NCI-H1105 treated with DMSO at 0.1 percent for 48 hours (cell line): ENCODE results near the gene ZNF277.
"Not testable (repeated sequence)": the region's sequence is repeated elsewhere in the genome, so short reads cannot be mapped to it uniquely, and the experiment has no call there.

Experiments
- DNase-seq: peaks from one replicate; lab custom pipeline; 2025; lab: John Stamatoyannopoulos, UW

ZNF277 gene

DNA sequence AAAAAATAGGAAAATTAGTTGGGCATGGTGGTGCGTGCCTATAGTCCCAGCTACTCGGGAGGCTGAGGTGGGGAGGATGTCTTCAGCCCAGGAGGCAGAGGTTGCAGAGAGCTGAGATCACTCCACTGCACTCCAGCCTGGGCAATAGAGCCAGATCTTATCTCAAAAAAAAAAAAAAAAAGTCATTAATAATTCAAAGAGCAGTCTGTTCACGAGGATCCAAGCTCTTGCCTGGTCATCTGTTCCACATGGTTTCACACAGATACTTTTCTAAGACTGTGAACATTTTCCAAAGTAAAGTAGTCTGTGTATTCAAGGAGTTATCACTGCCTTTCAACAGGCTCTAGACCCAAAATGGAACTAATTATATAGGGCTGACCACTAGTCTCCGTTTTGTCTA lies 86.9 kb downstream of the ZNF277 start:
- no peak for DNase-seq

DNA sequence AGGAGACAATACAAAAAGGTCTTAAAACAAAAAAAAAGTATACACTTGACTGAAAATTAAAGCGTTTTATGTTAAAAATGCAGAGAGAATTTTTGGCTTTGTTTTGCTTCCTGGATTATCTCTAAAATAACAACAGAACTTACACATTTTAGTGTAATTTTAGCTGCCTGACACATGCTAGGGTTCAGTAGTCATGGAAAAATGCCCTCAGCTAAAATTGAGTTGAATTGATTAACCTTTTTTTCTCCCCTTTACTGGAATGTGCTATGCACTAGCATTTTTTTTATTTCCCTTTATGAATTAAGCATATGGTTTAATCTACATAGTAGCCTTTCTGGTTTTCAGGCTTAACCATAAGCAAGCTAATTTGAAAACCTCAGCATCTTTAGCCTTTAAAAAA lies 89.9 kb downstream of the ZNF277 start:
- DNase-seq, result no peak

DNA sequence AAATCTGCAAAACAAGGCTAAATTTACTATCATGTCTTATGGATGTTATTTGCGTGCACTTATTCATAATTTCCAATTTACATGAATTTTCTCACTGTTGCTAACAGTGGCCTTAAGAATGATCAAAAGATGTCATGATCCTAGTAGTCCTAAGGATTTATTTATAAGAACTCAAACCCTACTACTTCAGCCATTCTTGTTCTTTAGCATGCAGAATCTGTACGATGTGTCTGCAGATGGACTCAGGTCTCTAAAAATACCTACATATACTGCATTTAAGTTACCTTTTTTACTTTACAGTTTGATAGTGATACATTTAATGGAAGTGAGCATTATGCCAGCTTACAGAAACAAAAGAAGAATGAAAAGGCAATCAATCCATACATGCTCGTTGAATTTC lies 91.2 kb downstream of the ZNF277 start:
- no peak for DNase-seq

DNA sequence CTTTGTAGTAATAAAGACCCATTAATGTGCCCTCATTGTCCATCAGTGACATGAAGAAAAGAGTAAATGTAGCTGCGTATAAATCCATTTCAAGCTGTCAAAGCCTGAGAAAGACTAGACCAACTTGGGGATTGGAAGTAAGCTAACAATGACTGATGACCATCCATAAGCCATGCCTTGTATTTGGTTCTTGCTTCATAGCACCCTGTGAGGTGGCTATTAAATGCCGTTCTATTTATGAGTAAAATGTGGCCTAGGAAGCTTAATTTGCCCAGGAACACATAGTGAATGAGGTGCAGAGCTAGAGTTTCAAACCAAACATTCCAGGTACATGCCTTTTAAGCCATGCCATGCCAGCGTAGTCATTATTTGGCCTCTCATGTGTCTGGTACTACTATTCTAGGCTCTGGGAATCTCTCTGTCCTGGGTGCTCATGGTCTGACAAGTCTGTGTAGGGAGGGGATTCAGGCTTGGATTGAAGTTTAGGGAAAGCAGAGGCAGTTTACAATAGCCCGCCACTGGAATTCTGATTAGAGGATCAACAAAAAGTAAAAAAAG lies 92.1 kb downstream of the ZNF277 start:
- no peak for DNase-seq

DNA sequence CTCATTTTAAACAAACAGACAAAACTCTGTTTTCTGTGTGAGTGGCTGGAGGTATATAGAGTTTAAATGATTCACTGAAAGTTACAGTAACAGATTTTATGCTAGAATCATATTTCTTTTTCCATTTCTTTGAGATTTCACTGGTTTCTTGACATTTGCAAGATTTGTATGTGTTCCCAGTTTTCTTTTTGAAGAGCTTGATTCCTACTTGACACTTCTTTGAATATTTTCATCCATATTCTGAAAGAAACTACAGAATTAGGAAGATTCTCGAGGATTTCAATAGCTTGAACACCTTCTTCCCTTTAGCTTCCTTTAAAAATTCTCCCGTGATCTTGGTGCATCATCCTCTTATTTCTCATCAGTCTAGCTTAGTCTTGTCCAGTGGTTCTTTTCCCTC lies 93.6 kb downstream of the ZNF277 start:
- DNase-seq, result no peak

DNA sequence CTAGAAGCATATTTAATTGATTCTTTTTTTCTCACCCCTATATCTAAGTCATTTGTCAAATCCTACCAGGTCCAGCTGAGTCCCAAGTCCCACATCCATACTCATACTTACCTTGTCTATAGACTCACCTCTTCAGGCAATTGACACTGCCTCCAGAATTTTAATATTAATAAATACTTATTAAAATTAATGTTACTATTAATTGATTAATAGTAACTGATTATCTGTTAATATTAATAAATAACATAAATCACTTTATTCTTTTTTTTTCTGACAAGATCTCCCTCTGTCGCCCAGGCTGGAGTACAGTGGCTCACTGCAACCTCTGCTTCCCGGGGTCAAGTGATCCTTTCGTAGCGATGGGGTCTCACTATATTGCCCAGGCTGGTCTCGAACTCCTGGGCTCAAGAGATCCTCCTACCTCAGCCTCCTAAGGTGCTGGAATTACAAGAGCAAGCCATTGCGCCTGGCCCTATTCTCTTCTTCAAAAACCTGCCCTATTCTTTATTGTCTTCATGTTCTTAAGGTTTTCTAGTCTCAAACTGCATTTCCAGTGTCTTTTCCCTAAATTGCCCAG lies 94.4 kb downstream of the ZNF277 start:
- DNase-seq, result no peak

DNA sequence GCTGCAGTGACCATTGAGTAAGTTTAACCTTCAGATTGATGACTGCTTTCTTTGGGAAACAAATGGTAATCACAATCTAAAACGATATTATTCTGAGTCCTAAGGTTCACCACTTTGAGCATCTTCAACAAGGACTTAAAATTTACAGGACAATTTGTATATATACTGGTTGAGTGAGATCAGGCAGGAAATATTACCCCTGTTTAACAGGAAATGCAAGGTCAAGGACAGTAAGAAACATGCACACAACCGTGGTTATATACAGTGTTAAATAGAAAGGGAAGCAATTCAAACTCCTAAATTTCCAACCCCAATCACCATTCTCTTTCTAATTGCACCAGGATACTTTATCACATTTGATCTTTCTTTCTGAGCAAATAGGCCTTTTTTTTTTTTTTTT lies 96.1 kb downstream of the ZNF277 start:
- no peak for DNase-seq

DNA sequence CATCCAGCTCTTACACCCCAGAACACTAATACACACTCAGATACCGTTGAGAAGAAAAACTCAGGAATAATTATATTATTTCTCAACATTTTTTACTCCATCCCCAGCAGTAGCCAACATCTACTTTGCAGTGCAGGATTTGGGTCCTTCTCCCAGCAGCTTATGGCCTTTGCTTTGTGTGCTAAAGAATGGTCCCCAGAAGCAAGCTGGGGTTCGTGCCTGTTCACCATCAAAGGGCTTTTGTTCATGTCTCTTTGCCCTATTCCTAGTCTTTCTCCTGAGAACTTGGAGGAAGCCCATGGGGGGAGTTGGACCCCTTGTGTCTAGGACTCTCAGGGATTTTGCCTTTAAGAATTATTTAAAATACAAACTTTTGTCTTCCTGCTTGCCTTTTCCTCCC lies 100.4 kb downstream of the ZNF277 start:
- DNase-seq, result no peak

DNA sequence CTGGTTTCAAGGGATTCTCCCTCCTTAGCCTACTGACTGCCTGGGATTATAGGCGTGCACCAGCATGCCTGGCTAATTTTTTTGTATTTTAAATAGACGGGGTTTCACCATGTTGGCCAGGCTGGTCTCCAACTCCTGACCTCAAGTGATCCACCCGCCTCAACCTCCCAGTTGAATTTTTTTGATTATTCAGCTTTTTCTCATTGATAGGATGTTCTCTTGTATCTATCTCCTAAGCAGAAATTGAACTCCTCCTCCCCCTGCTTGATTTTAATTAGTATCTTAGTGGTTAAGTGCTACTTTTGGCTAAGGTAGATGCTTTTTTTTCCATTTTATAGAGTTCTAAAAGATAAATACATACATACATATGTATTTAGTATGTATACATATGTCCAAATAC lies 101.0 kb downstream of the ZNF277 start:
- no peak for DNase-seq

DNA sequence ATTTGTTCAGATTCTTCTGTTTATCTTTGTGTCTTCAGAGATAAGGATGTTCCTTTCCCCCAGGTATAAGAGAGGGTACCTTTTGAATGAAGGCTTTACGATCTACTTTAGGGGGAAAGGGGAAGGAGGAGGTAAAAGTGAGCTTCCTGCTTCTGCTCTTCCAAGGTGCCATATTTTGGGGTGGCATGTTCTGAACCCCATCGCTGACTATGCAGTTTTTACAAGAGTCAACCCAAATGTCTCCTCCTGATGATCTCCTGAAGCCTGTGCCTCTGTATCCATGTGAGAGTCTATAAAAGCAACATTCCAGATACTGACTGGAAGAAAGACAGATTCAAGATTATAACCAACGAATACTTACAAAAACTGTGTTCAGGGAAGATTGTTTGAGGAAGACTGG lies 102.5 kb downstream of the ZNF277 start:
- DNase-seq, result no peak

DNA sequence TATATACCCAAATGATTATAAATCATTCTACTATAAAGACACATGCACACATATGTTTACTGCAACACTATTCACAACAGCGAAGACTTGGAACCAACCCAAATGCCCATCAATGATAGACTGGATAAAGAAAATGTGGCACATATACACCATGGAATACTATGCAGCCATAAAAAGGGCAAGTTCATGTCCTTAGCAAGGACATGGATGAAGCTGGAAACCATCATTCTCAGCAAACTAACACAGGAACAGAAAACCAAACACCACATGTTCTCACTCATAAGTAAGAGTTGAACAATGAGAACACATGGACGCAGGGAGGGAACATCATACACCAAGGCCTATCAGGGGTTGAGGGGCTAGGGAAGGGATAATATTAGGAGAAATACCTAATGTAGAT lies 110.3 kb downstream of the ZNF277 start:
- DNase-seq, result not testable (repeated sequence)

DNA sequence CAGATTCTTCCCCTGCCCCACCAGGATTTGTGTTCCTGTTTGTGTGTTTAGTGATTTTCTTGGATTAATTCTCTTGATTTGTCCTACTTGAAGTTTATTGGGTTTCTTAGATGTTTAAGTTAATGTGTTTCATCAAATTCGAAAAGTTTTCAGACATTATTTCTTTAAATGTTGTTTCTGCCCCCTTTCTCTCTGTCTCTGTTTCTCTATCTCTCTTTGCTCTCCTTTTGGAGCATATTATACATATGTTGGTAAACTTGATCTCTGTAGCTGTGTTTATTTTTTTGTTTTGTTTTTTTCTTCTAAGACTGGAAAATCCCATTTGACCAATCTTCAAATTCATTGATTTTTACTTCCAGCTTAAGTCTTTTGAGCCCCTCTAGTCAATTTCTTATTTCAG lies 115.6 kb downstream of the ZNF277 start:
- no peak for DNase-seq

DNA sequence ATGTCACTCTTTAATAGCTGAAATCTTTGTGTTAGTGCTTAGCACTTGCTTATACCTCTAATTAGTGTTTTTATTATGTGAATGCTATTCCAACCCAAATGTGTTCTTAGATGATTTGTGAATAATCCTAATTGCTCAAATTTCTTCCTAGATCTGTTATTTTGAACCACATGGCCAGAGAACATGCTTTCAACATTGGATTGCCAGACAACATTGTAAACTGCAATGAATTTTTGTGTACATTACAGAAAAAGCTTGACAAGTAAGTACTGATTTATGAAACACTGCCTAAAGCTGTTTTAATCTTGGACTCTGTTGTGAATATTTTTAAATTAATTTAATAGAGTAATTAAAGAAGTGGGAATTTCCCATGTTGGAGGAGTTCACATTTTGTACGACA lies 121.1 kb downstream of the ZNF277 start:
- DNase-seq, result no peak

DNA sequence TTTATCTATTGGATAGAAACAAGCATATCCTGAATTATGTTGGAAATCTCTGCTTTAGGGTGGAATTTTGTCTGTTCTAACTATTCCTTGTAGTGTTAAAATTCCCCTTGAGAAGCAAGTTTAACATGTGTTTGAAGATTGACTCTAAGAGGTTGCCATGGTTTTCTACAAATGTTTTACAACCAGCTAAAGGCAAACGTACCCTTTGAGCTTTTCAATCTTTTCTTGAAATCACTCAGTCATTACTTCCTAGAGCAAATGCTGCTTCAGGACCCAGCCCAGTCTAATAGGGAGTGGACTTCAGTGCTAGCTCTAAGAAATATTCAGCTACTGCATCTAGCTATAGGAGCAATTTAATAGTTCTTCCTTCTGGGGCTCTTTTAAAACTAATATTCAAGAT lies 125.0 kb downstream of the ZNF277 start:
- DNase-seq, result no peak

DNA sequence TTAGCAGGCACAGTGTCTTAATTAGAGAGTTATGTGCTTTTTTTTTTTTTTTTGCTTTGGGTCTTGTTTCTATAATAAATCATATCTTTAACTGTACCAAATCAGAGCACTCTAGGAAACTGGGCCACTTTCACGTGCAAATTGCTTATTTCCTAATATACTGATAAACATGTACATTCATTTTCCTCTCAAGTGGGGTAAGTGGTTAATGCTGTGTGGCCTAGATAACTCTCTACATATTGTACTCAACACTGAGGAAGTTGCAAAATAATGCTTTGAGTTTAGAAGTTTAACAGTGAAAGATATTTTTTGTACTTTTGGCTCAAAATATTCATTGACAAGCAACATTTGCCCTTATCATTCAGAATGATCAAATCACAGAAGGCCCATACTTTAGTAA lies 127.9 kb downstream of the ZNF277 start:
- no peak for DNase-seq

DNA sequence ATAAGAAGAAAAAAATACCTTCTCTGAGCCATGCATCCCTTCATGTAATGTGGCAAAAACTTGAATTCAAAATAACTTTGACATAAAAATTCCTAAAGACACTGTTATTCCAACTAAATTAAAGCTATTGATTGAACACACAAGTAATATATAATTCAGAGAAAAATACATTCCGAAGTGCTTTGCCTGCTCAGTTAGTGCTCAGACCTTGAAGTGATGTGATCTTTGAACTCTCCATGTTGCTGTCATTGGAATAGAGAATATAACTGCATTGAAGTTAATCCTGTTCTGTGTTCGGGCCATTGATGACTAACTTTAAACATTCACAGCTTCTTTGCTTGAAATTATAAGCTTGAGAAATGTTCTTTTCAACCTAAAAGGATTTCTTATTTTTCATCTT lies 129.8 kb downstream of the ZNF277 start:
- DNase-seq, result no peak

DNA sequence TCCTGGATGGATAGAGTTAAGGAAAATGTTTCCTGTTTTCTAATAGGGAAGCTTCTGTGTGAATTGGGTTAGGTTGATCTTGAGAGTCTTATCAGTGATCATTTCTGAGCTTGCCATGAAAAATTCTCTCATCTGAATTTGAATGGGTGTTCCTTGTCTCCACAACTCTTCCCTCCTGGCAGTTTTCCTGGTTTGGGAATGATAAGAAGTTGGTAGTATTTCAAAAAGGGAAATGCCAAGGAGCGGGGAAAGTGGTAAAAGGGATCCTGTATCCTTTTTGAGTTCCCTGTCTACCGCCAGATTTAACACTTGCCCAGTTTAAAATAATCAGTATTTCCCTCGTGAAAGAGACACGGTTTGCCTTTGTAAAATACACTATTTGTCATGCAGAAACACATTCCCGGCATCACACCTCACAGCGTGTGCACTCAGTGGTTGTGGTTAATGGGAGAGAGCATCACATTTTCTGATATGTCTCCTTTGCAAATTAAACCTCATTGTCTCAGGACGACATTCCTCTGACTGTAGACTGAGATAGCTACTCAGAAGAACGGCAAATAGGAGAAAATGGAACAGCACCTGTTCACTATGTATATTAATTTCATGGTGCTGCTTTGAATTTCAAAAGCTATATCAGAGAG lies 130.6 kb downstream of the ZNF277 start:
- no peak for DNase-seq

DNA sequence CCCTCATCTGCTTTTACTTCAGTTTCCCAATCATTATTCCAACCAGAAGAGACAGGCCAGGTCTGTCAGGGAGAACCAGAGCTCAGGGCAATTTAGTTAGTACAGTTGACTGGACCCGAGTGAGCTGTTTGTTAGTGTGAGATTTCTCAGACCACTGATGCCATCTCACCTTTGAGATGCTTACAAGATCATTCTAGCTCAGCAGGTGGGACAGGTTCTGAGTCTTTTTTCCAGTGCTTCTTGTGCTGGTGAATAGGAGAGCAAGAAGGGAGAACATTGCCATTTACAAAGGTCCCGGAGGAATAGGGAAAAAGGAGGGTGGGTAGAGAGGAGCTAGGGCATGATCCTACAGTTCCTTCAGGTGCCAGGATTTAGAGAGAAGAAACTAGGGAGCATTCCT lies 131.4 kb downstream of the ZNF277 start:
- no peak for DNase-seq

DNA sequence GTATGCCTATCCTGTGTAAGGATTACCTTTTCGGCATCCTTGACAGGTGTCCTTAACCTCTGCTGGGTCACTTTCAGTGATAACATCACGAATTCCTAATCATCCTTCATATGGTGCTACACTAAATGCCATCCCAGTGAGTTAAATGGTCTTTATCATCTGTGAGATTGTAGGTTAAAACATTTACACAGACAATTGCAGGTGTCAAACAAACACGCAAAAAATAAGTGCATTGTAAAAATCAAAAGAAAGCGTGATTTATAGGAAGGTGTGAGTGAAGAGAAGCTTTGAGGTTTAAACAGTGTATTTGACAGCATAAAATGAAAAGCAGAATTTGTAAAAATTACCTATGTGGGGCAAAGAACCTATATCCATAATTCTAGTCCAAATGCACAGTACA lies 132.3 kb downstream of the ZNF277 start:
- no peak for DNase-seq

DNA sequence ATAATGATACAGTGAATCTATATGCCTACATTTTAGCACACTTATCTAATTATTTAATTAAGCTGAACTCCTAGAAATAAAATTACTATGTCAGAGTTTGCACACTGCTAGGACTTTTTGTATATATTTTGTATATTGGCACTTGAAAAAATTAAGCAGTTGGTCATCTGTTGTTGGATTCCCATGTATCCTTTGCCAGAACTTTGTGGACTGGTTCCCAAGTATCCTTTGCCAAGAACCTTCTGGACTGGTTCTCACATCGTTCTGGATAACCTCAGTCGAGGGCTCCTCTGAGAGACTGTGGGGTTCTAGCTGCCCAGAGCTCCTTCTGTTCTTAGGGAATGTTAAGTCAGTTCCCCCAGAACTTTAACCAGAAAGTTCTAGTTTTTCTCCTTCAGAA lies 135.0 kb downstream of the ZNF277 start:
- DNase-seq, result no peak

DNA sequence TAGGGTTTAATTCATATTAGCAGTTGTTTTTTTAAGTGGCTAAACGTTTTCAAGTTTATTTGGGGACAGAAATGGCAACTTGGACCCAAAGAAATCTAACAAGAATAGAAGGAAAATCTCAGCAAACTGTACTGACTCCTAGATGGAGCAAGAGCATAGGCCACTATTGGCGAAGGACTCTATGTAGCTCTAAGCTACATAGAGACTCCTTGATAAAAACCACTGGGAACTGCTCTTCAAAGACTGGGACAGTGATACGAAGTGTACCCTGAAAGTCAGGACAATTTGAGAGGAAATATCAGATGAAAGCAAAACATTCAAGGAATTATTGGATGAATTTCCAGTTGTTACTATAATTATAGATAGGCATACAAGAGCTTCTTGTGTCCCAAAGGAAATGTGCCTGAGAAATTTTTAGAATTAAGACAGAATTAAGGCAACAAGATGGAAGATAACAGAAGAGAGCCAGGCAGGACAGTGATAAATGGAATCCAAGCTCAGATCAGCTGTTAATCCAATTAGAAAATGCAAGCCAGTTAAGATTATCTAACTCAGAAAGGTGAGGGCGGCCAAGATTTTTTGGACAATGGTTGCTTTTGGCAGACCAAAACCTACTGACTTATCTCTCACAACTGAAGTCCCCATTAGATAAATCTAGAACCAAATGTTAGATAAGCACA lies 140.0 kb downstream of the ZNF277 start:
- no peak for DNase-seq

DNA sequence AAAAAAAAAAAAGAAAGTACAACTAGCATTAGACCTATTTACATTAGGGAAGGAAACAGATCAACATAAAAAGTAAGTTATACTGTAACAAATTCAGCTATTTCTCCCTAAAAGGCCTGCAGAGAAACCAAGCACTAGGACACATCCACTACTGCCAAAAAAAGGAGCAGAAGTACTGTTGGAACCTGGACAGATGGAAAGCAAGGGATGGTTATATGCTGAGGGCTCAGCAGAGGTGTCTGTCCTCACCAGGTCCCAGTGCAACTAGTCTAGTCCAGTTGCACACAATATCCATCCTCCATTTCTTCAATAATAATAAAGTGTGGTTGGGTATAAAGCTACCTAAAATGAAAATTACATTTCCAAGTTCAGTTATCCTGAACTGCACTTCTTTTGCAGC lies 140.6 kb downstream of the ZNF277 start:
- no peak for DNase-seq

DNA sequence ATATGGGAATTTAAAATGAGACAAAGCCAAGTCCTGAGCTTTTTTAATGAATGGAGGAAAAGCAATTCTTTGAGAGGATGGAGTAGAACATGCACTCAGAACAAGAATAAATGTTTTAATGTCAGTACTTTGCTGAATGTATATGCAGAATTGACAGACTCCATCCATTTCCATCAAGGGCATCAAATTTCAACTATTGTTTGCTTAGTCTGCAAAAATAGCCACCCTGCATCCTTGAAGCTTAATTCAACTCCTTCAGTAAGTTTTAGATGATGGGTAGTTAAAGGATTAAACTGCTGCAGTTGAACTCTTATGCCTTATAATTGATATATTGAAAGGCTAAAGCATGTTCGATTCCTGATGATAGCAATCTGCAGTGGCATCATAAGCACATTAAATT lies 144.1 kb downstream of the ZNF277 start:
- no peak for DNase-seq

DNA sequence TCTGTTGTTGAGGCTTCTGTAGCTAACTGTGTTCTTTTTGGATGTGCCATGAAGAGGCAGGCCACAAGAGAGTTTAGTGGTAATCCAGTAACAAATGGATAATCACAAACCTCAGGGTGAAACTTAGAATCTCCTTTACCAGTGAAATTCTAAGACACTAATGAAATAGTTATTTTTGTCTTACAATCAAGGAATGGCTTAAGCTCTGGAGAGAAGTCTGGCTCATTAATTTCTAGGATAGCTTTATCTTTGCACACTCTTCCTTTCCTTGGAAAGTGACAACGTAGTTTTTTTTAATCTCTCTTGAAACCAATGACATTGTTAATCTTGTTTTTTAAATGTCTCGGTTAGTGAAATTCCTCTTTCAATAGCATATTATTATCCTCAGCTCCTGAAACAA lies 150.1 kb downstream of the ZNF277 start:
- DNase-seq, result no peak
